Activated CD4-positive, alpha-beta T cell treated with anti-CD3 and anti-CD28 coated beads, Interleukin-2, amount 10 ng/mL, durations not matched to agents 7 days and 5 days (primary cell): Measurements from ENCODE around the gene ARID3B. TPM values are rescaled to one million over a fixed set of nuclear protein-coding genes. Genes with fewer than 3 reads are reported as not detected.
"Not testable (repeated sequence)": the region's sequence is repeated elsewhere in the genome, so short reads cannot be mapped to it uniquely, and the experiment has no call there.

Source experiments
- CTCF ChIA-PET: fragments of 350-600 bp; sonication (Branson Sonifier 250); formaldehyde crosslinking; loops from one replicate; lab custom pipeline; 2021; ENCODE audit warnings: antibody characterized with exemption; lab: Charles Lee
- POLR2A ChIA-PET: fragments of 350-600 bp; sonication (Branson Sonifier 250); formaldehyde crosslinking; loops from one replicate; lab custom pipeline; 2021; ENCODE audit warnings: antibody characterized with exemption; lab: Charles Lee
- DNase-seq: peaks from one replicate; pipeline ENCODE4 v3.0.0-alpha.2; 2020
- H3K27ac Mint-ChIP-seq: one replicate; pipeline ENCODE4 v1.8.0; 2021; ENCODE audit warnings: mild to moderate bottlenecking, moderate library complexity, mixed read lengths
- H3K27me3 Mint-ChIP-seq: one replicate; pipeline ENCODE4 v1.8.0; 2021; ENCODE audit warnings: mixed read lengths
- H3K36me3 Mint-ChIP-seq: one replicate; pipeline ENCODE4 v1.8.0; 2021; ENCODE audit warnings: low read depth, mixed read lengths
- H3K4me1 Mint-ChIP-seq: one replicate; pipeline ENCODE4 v1.8.0; 2021; ENCODE audit warnings: mixed read lengths
- H3K4me3 Mint-ChIP-seq: one replicate; pipeline ENCODE4 v1.8.0; 2021; ENCODE audit warnings: mild to moderate bottlenecking, moderate library complexity, mixed read lengths
- H3K9me3 Mint-ChIP-seq: one replicate; pipeline ENCODE4 v1.8.0; 2021; ENCODE audit warnings: mixed read lengths
- total RNA-seq, 2 experiments: library from RNA; stranded (reverse); gene quantifications; one replicate each; pipeline ENCODE4 v1.2.3, GENCODE V29; 2021

ARID3B gene
- total RNA-seq, 2 experiments from 2014 or later, result 28.3 to 29.0 TPM

- Mint-ChIP-seq H3K4me3 (no peak overlapping the region), H3K4me1 (peaks cover 9% of the 10 kb centered on the region), H3K9me3 (no peaks in the 10 kb centered on the region), H3K27ac (peak overlapping the region; percentile 19), H3K27me3 (no peaks in the 10 kb centered on the region), H3K36me3 (peaks cover 10% of the 10 kb centered on the region)
- no peak for DNase-seq
- ChIA-PET POLR2A (no interaction called here), CTCF (interaction anchor here (0.6 to 1.5 kb wide), 5 partner anchors 8 to 920 kb away, joined by 3 to 5 read pairs (median 3); no protein-coding TSS in a partner anchor)
Measured at GRCh38 chr15:74584204-74584603, 43.2 kb downstream of the ARID3B start.

GRCh38 chr15:74584779-74585178 is 43.8 kb downstream of the ARID3B start:
- H3K4me3 Mint-ChIP-seq, result no peak overlapping the region
- ChIA-PET POLR2A (no interaction called here), CTCF (interaction anchor here (1.0 to 1.5 kb wide), 3 partner anchors 9 to 13 kb away, joined by 3 read pairs; no protein-coding TSS in a partner anchor)
- H3K9me3 Mint-ChIP-seq, result no peaks in the 10 kb centered on the region
- H3K4me1 Mint-ChIP-seq, result peaks cover 9% of the 10 kb centered on the region
- H3K27ac Mint-ChIP-seq, result peak overlapping the region; percentile 19
- no peak for DNase-seq
- peaks cover 14% of the 10 kb centered on the region for H3K36me3 Mint-ChIP-seq
- no peaks in the 10 kb centered on the region for H3K27me3 Mint-ChIP-seq

GRCh38 chr15:74585191-74585590 is 44.2 kb downstream of the ARID3B start:
- Mint-ChIP-seq H3K27ac (no peak overlapping the region), H3K4me3 (no peak overlapping the region), H3K36me3 (peaks cover 17% of the 10 kb centered on the region), H3K9me3 (no peaks in the 10 kb centered on the region), H3K27me3 (no peaks in the 10 kb centered on the region), H3K4me1 (peaks cover 9% of the 10 kb centered on the region)
- no peak for DNase-seq
- ChIA-PET POLR2A (no interaction called here), CTCF (interaction anchor here (1.0 to 1.5 kb wide), 3 partner anchors 9 to 14 kb away, joined by 3 read pairs; no protein-coding TSS in a partner anchor)

GRCh38 chr15:74585857-74586256 is 44.8 kb downstream of the ARID3B start:
- peaks cover 9% of the 10 kb centered on the region for H3K4me1 Mint-ChIP-seq
- peaks cover 21% of the 10 kb centered on the region for H3K36me3 Mint-ChIP-seq
- no peaks in the 10 kb centered on the region for H3K9me3 Mint-ChIP-seq
- H3K4me3 Mint-ChIP-seq, result no peak overlapping the region
- no peaks in the 10 kb centered on the region for H3K27me3 Mint-ChIP-seq
- no peak for DNase-seq
- ChIA-PET CTCF (no interaction called here), POLR2A (no interaction called here)
- no peak overlapping the region for H3K27ac Mint-ChIP-seq

- no peak overlapping the region for H3K4me3 Mint-ChIP-seq
Measured at GRCh38 chr15:74589826-74590225, 48.8 kb downstream of the ARID3B start.

GRCh38 chr15:74592222-74592621 is 51.2 kb downstream of the ARID3B start:
- Mint-ChIP-seq H3K4me3 (no peak overlapping the region), H3K4me1 (no peaks in the 10 kb centered on the region), H3K27ac (no peak overlapping the region), H3K27me3 (no peaks in the 10 kb centered on the region), H3K36me3 (peaks cover 35% of the 10 kb centered on the region), H3K9me3 (no peaks in the 10 kb centered on the region)
- DNase-seq, result no peak
- POLR2A ChIA-PET, result no interaction called here
- CTCF ChIA-PET, result no interaction called here

More at GRCh38 chr15:74589826-74590225, 48.8 kb downstream of the ARID3B start:
- POLR2A ChIA-PET, result no interaction called here
- Mint-ChIP-seq H3K27ac (no peak overlapping the region), H3K9me3 (no peaks in the 10 kb centered on the region), H3K4me1 (no peaks in the 10 kb centered on the region), H3K27me3 (no peaks in the 10 kb centered on the region), H3K36me3 (peaks cover 36% of the 10 kb centered on the region)
- CTCF ChIA-PET, result interaction anchor here (1.0 kb wide), 2 partner anchors 13 to 43 kb away, joined by 3 read pairs; no protein-coding TSS in a partner anchor
- no peak for DNase-seq

GRCh38 chr15:74593122-74593521 is 52.1 kb downstream of the ARID3B start:
- H3K4me3 Mint-ChIP-seq, result no peak overlapping the region
- H3K27me3 Mint-ChIP-seq, result no peaks in the 10 kb centered on the region
- no peak for DNase-seq
- ChIA-PET POLR2A (no interaction called here), CTCF (interaction anchor here (0.7 kb wide), 1 partner anchor 15 kb away, joined by 4 read pairs; no protein-coding TSS in a partner anchor)
- H3K36me3 Mint-ChIP-seq, result peaks cover 36% of the 10 kb centered on the region
- peak overlapping the region; percentile 57 for H3K27ac Mint-ChIP-seq
- H3K9me3 Mint-ChIP-seq, result no peaks in the 10 kb centered on the region
- peaks cover 4% of the 10 kb centered on the region for H3K4me1 Mint-ChIP-seq

- peaks cover 17% of the 10 kb centered on the region for H3K4me1 Mint-ChIP-seq
- H3K36me3 Mint-ChIP-seq, result peaks cover 34% of the 10 kb centered on the region
- DNase-seq, result no peak
- POLR2A ChIA-PET, result no interaction called here
- no peaks in the 10 kb centered on the region for H3K9me3 Mint-ChIP-seq
- CTCF ChIA-PET, result interaction anchor here (0.6 to 1.3 kb wide), 2 partner anchors 10 kb away, joined by 3 read pairs; no protein-coding TSS in a partner anchor
- no peaks in the 10 kb centered on the region for H3K27me3 Mint-ChIP-seq
- H3K27ac Mint-ChIP-seq, result no peak overlapping the region
- no peak overlapping the region for H3K4me3 Mint-ChIP-seq
Measured at GRCh38 chr15:74594455-74594854, 53.4 kb downstream of the ARID3B start.

- peaks cover 29% of the 10 kb centered on the region for H3K36me3 Mint-ChIP-seq
- H3K4me1 Mint-ChIP-seq, result peaks cover 19% of the 10 kb centered on the region
- H3K4me3 Mint-ChIP-seq, result no peak overlapping the region
- ChIA-PET CTCF (interaction anchor here (1.0 to 1.3 kb wide), 3 partner anchors 11 to 175 kb away, joined by 3 read pairs; no protein-coding TSS in a partner anchor), POLR2A (no interaction called here)
- no peaks in the 10 kb centered on the region for H3K27me3 Mint-ChIP-seq
- peak overlapping the region; percentile 19 for H3K27ac Mint-ChIP-seq
- DNase-seq, result no peak
- H3K9me3 Mint-ChIP-seq, result no peaks in the 10 kb centered on the region
Measured at GRCh38 chr15:74595271-74595670, 54.3 kb downstream of the ARID3B start.

- CTCF ChIA-PET, result interaction anchor here (1.2 to 1.7 kb wide), 2 partner anchors 16 to 22 kb away, joined by 4 read pairs; no protein-coding TSS in a partner anchor
- DNase-seq, H3K27ac Mint-ChIP-seq, POLR2A ChIA-PET, H3K9me3 Mint-ChIP-seq, H3K4me3 Mint-ChIP-seq, H3K27me3 Mint-ChIP-seq: not testable (repeated sequence)
- peaks cover 19% of the 10 kb centered on the region for H3K4me1 Mint-ChIP-seq
- H3K36me3 Mint-ChIP-seq, result peaks cover 22% of the 10 kb centered on the region
Measured at GRCh38 chr15:74596736-74597135, 55.7 kb downstream of the ARID3B start.

- POLR2A ChIA-PET, DNase-seq, H3K4me3 Mint-ChIP-seq, H3K27me3 Mint-ChIP-seq, H3K9me3 Mint-ChIP-seq: not testable (repeated sequence)
- H3K4me1 Mint-ChIP-seq, result peaks cover 19% of the 10 kb centered on the region
- peaks cover 17% of the 10 kb centered on the region for H3K36me3 Mint-ChIP-seq
- H3K27ac Mint-ChIP-seq, result peak overlapping the region; percentile 68
- CTCF ChIA-PET, result interaction anchor here (1.2 to 2.2 kb wide), 4 partner anchors 9 to 24 kb away, joined by 4 to 9 read pairs (median 6); no protein-coding TSS in a partner anchor
Measured at GRCh38 chr15:74597146-74597705, 56.2 kb downstream of the ARID3B start.

GRCh38 chr15:74598126-74598842 is 57.3 kb downstream of the ARID3B start:
- Mint-ChIP-seq H3K4me1 (peaks cover 19% of the 10 kb centered on the region), H3K4me3 (peak overlapping the region; percentile 95), H3K9me3 (no peaks in the 10 kb centered on the region), H3K27me3 (no peaks in the 10 kb centered on the region), H3K36me3 (peaks cover 15% of the 10 kb centered on the region), H3K27ac (peak overlapping the region; percentile 96)
- POLR2A ChIA-PET, result no interaction called here
- peak; percentile 92 for DNase-seq
- CTCF ChIA-PET, result interaction anchor here (1.0 to 2.2 kb wide), 5 partner anchors 10 to 58 kb away, joined by 4 to 9 read pairs (median 7); partner anchors contain the start of gene ARID3B
